Measurements from ENCODE around the gene NEUROD2. TPM values are rescaled to one million over a fixed set of nuclear protein-coding genes. Genes with fewer than 3 reads are reported as not detected.

Gene NEUROD2
- total RNA-seq, 1 experiment from 2014 or later, result not detected

GRCh38 chr17:39628655-39629493 is 21.2 kb upstream of the NEUROD2 start:
- no peaks in the 10 kb centered on the region for H3K36me3 Mint-ChIP-seq (ENCODE audit: insufficient read depth, unreplicated experiment)
- H3K27me3 ChIP-seq (replicated peaks; ENCODE audit: control insufficient read depth, insufficient read depth, low read length), result no peaks in the 10 kb centered on the region
- BruUV-seq (replicated peaks), result no TSS peak
- peaks cover 12% of the 10 kb centered on the region for H3K4me1 Mint-ChIP-seq (ENCODE audit: low read depth, unreplicated experiment)
- DNase-seq, result no peak
- H3K27ac Mint-ChIP-seq (ENCODE audit: unreplicated experiment), result no peak overlapping the region
- H3K4me3 ChIP-seq (ENCODE audit: low read depth, low read length), result no peak overlapping the region
- intact Hi-C loops (cut with micrococcal nuclease; ENCODE audit: unreplicated experiment), result no loop called here
- H3K4me3 Mint-ChIP-seq (ENCODE audit: unreplicated experiment), result no peak overlapping the region
- H3K9me3 Mint-ChIP-seq (ENCODE audit: unreplicated experiment), result no peaks in the 10 kb centered on the region
- no peaks in the 10 kb centered on the region for H3K9me3 ChIP-seq
- ChIA-PET POLR2A (no interaction called here), CTCF (interaction anchor here (1.0 to 1.2 kb wide), 3 partner anchors 8 to 40 kb away, joined by 3 to 4 read pairs (median 4); partner anchors contain the start of gene STARD3)
- TF ChIP-seq, protein P1, sequence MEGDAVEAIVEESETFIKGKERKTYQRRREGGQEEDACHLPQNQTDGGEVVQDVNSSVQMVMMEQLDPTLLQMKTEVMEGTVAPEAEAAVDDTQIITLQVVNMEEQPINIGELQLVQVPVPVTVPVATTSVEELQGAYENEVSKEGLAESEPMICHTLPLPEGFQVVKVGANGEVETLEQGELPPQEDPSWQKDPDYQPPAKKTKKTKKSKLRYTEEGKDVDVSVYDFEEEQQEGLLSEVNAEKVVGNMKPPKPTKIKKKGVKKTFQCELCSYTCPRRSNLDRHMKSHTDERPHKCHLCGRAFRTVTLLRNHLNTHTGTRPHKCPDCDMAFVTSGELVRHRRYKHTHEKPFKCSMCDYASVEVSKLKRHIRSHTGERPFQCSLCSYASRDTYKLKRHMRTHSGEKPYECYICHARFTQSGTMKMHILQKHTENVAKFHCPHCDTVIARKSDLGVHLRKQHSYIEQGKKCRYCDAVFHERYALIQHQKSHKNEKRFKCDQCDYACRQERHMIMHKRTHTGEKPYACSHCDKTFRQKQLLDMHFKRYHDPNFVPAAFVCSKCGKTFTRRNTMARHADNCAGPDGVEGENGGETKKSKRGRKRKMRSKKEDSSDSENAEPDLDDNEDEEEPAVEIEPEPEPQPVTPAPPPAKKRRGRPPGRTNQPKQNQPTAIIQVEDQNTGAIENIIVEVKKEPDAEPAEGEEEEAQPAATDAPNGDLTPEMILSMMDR (IDR thresholded peaks at IDR 0.05; ENCODE audit: insufficient read depth in 1 of 2, low read depth in 1 of 2, low read length in 1 of 2, severe bottlenecking in 1 of 2, unreplicated experiment in 1 of 2), result no peak
- peaks cover 4% of the 10 kb centered on the region for H3K27me3 Mint-ChIP-seq (ENCODE audit: insufficient read depth, unreplicated experiment)
- peaks cover under 1% of the 10 kb centered on the region; the same call in 1 of the 2 replicates for H3K4me1 ChIP-seq
- H3K36me3 ChIP-seq (ENCODE audit: control insufficient read depth, insufficient read depth, low read length), result no peaks in the 10 kb centered on the region

DNA sequence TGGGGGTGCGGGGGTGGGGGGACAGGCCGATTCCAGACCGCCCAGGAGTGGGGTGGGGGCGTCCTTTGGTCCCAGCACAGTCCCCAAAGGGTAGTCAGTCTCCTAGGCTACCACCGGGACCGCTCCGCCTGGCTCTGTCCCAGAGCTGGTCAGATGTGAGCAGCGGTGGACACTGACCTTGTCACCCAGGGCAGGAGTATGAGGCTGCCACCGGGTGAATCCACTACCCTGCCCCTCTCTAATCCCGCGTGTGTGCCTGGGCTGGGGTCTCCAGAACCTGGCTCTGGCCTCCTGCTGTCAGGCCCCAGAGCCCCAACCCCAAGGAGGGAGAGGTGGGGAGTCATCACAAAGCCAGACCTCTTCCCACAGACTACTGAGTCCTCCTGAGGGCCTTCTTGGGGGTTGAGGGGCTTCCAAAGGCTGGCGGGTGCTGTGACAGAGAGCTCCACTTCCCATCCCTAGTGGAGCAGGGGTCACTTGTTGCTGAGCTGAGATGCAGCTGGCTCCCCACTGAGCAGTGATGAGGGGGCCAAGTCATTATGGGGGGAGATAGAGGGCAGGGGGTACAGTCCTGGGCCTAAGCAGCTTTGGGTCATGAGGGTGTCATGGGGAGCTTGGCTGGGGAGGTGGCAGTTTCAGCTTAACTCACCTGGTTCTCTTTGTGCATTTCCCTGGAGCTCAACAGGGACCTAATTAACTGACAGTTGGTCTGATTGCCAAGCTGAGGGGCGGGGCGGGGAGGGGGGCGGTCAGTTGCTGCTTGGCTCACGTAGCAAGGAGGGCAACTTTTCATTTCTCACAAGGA is 20.2 kb upstream of the NEUROD2 start:
- Mint-ChIP-seq H3K36me3 (ENCODE audit: insufficient read depth, unreplicated experiment) (no peaks in the 10 kb centered on the region), H3K4me3 (ENCODE audit: unreplicated experiment) (no peak overlapping the region), H3K27ac (ENCODE audit: unreplicated experiment) (no peak overlapping the region), H3K4me1 (ENCODE audit: low read depth, unreplicated experiment) (peaks cover 12% of the 10 kb centered on the region), H3K27me3 (ENCODE audit: insufficient read depth, unreplicated experiment) (peaks cover 4% of the 10 kb centered on the region), H3K9me3 (ENCODE audit: unreplicated experiment) (no peaks in the 10 kb centered on the region)
- Histone ChIP-seq H3K4me3 (ENCODE audit: low read depth, low read length) (no peak overlapping the region), H3K4me1 (peaks cover 6% of the 10 kb centered on the region; the same call in 1 of the 2 replicates), H3K27me3 (replicated peaks; ENCODE audit: control insufficient read depth, insufficient read depth, low read length) (no peaks in the 10 kb centered on the region), H3K9me3 (no peaks in the 10 kb centered on the region), H3K36me3 (ENCODE audit: control insufficient read depth, insufficient read depth, low read length) (no peaks in the 10 kb centered on the region)
- no TSS peak for BruUV-seq (replicated peaks)
- ChIA-PET POLR2A (no interaction called here), CTCF (interaction anchor here (0.5 to 1.2 kb wide), 6 partner anchors 9 to 85 kb away, joined by 3 to 6 read pairs (median 4); partner anchors contain the start of genes PGAP3 and STARD3)
- no peak for DNase-seq
- TF ChIP-seq, protein P1 (IDR thresholded peaks at IDR 0.05; ENCODE audit: insufficient read depth in 1 of 2, low read depth in 1 of 2, low read length in 1 of 2, severe bottlenecking in 1 of 2, unreplicated experiment in 1 of 2), result no peak
- intact Hi-C loops (cut with micrococcal nuclease; ENCODE audit: unreplicated experiment), result no loop called here

DNA sequence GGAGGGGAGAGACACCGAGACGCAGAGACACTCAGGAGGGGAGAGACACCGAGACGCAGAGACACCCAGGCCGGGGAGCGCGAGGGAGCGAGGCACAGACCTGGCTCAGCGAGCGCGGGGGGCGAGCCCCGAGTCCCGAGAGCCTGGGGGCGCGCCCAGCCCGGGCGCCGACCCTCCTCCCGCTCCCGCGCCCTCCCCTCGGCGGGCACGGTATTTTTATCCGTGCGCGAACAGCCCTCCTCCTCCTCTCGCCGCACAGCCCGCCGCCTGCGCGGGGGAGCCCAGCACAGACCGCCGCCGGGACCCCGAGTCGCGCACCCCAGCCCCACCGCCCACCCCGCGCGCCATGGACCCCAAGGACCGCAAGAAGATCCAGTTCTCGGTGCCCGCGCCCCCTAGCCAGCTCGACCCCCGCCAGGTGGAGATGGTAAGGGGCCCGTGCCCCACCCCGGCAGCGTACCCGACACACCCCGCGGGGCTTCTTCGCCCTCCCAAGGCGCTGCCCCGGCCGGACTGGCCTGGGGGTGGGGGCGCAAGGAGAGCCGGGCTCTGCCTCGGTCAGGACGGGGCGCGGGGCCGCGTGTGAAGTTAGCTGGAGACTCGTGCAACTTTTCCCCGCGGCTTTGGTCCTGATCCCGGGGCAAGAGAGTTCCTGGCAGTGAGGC is 19.5 kb upstream of the NEUROD2 start:
- H3K4me1 ChIP-seq, result peaks cover 9% of the 10 kb centered on the region; the same call in 1 of the 2 replicates
- Mint-ChIP-seq H3K4me3 (ENCODE audit: unreplicated experiment) (peak overlapping the region; percentile 32), H3K27me3 (ENCODE audit: insufficient read depth, unreplicated experiment) (peaks cover 4% of the 10 kb centered on the region), H3K9me3 (ENCODE audit: unreplicated experiment) (no peaks in the 10 kb centered on the region), H3K4me1 (ENCODE audit: low read depth, unreplicated experiment) (peaks cover 12% of the 10 kb centered on the region), H3K27ac (ENCODE audit: unreplicated experiment) (no peak overlapping the region), H3K36me3 (ENCODE audit: insufficient read depth, unreplicated experiment) (no peaks in the 10 kb centered on the region)
- TF ChIP-seq, protein P1 (IDR thresholded peaks at IDR 0.05; ENCODE audit: insufficient read depth in 1 of 2, low read depth in 1 of 2, low read length in 1 of 2, severe bottlenecking in 1 of 2, unreplicated experiment in 1 of 2), result no peak
- CTCF ChIA-PET, result interaction anchor here (0.6 to 1.2 kb wide), 5 partner anchors 9 to 129 kb away, joined by 3 to 6 read pairs (median 4); partner anchors contain the start of gene PGAP3
- no TSS peak for BruUV-seq (replicated peaks)
- intact Hi-C loops (cut with micrococcal nuclease; ENCODE audit: unreplicated experiment), result no loop called here
- H3K9me3 ChIP-seq, result no peaks in the 10 kb centered on the region
- DNase-seq, result no peak
- H3K27me3 ChIP-seq (replicated peaks; ENCODE audit: control insufficient read depth, insufficient read depth, low read length), result no peaks in the 10 kb centered on the region
- no peaks in the 10 kb centered on the region for H3K36me3 ChIP-seq (ENCODE audit: control insufficient read depth, insufficient read depth, low read length)
- POLR2A ChIA-PET, result no interaction called here
- H3K4me3 ChIP-seq (ENCODE audit: low read depth, low read length), result no peak overlapping the region
